ENCODE results near the gene SND1. TPM values are rescaled to one million over a fixed set of nuclear protein-coding genes. Genes with fewer than 3 reads are reported as not detected.

SND1 gene
- total and polyA plus RNA-seq, 2 of the 4 experiments (the other 2 are of a cell fraction), result 154 to 294 TPM

DNA sequence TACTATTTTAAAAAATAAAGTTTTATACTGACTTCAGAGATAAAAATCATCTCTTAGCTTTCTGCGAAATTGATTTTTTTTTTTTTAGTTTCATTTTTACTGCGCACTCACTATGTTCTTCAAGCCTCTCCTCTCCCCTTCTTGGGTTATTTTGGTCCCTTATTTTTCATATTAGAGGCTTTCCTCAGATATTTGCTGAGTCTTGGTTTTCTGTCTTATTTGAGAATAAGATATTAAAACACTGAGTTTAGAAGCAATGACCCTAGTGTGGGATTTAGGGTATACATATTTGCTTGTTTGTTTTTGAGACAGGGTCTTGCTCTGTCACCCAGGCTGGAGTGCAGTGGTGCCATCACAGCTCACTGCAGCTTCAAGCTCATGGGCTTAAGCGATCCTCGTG is 59.9 kb downstream of the SND1 start:
- no peak overlapping the region for H2AFZ ChIP-seq (replicated peaks; ENCODE audit: low read length, poor library complexity)
- in situ Hi-C loops (cut with MboI; ENCODE audit: low sequenced_read_pairs) (loop anchor here (5.0 to 25.0 kb wide), 2 partner anchors 350 to 500 kb away; no protein-coding TSS in a partner anchor), dilution Hi-C loops (cut with HindIII; ENCODE audit: low sequenced_read_pairs, unreplicated experiment) (no loop called here), intact Hi-C loops (cut with micrococcal nuclease) (no loop called here)
- peaks cover 7% of the 10 kb centered on the region for H3K9me1 ChIP-seq (ENCODE audit: insufficient read depth, low read length)
- CTCF ChIA-PET, result interaction anchor here (0.5 to 1.3 kb wide), 4 partner anchors 297 to 497 kb away, joined by 3 to 4 read pairs (median 3); no protein-coding TSS in a partner anchor
- no peak for DNase-seq
- no peak overlapping the region for H4K5ac ChIP-seq (ENCODE audit: low read depth, low read length)
- TF ChIP-seq MAFK (IDR thresholded peaks at IDR 0.05; ENCODE audit: low read depth, low read length), result no peak
- TF ChIP-seq MAZ (IDR thresholded peaks at IDR 0.05; ENCODE audit: borderline replicate concordance, low read depth, low read length), result no peak
- TF ChIP-seq, protein P1, sequence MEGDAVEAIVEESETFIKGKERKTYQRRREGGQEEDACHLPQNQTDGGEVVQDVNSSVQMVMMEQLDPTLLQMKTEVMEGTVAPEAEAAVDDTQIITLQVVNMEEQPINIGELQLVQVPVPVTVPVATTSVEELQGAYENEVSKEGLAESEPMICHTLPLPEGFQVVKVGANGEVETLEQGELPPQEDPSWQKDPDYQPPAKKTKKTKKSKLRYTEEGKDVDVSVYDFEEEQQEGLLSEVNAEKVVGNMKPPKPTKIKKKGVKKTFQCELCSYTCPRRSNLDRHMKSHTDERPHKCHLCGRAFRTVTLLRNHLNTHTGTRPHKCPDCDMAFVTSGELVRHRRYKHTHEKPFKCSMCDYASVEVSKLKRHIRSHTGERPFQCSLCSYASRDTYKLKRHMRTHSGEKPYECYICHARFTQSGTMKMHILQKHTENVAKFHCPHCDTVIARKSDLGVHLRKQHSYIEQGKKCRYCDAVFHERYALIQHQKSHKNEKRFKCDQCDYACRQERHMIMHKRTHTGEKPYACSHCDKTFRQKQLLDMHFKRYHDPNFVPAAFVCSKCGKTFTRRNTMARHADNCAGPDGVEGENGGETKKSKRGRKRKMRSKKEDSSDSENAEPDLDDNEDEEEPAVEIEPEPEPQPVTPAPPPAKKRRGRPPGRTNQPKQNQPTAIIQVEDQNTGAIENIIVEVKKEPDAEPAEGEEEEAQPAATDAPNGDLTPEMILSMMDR (conservative IDR thresholded peaks at IDR 0.05; ENCODE audit: low read depth, low read length), result no peak
- H3K36me3 ChIP-seq (ENCODE audit: control insufficient read depth, insufficient read depth, low read length), result peaks cover 23% of the 10 kb centered on the region
- no peak for ATAC-seq (ENCODE audit: low read depth)
- no peak overlapping the region for H3K18ac ChIP-seq (ENCODE audit: low read depth, low read length)
- H4K91ac ChIP-seq (ENCODE audit: insufficient read depth, low read depth, low read length), result no peak overlapping the region
- H4K8ac ChIP-seq (ENCODE audit: low read depth in 2 of 2, low read length in 2 of 2), result no peak overlapping the region
- H2BK120ac ChIP-seq (ENCODE audit: low read depth, low read length), result no peak overlapping the region
- no peak overlapping the region for H2AK9ac ChIP-seq (replicated peaks; ENCODE audit: low read depth, low read length, poor library complexity)
- peaks cover 2% of the 10 kb centered on the region; the same call in 1 of the 2 replicates for H3K9me3 ChIP-seq (ENCODE audit: control insufficient read depth, insufficient read depth, low read length)
- no peak overlapping the region for H3K4me2 ChIP-seq (ENCODE audit: low read depth, low read length)
- no peak overlapping the region for H2AK5ac ChIP-seq (ENCODE audit: low read depth, low read length)
- H3K27ac ChIP-seq (ENCODE audit: insufficient read depth, low read length), result no peak overlapping the region
- no peak overlapping the region for H3K56ac ChIP-seq (ENCODE audit: extremely low read depth, insufficient read depth, low read length)
- no peaks in the 10 kb centered on the region for H3K27me3 ChIP-seq (ENCODE audit: control insufficient read depth, insufficient read depth, low read length)
- H2BK5ac ChIP-seq (ENCODE audit: low read depth, low read length, poor library complexity, severe bottlenecking), result no peak overlapping the region
- H4K20me1 ChIP-seq (ENCODE audit: insufficient read depth, low read length), result peaks cover 42% of the 10 kb centered on the region
- no peak overlapping the region for H2BK15ac ChIP-seq (ENCODE audit: low read depth, low read length)
- peaks cover 28 to 51% of the 10 kb centered on the region in 2 experiments; a peak in 3 of 4 replicates for H3K79me1 ChIP-seq (ENCODE audit: low read depth in 1 of 2, low read length in 2 of 2)
- no peak overlapping the region for H2BK20ac ChIP-seq (ENCODE audit: low read depth, low read length)
- H3K14ac ChIP-seq (replicated peaks; ENCODE audit: low read depth, low read length), result no peak overlapping the region
- no peak overlapping the region for H3K9ac ChIP-seq (ENCODE audit: low read depth, low read length)
- no CpG with 5 or more reads among the region's 4 CpGs for WGBS, 2 experiments (ENCODE audit: extremely low coverage in 2 of 2, insufficient read length in 1 of 2)
- H3K4ac ChIP-seq (ENCODE audit: low read depth, low read length), result no peak overlapping the region
- no peak overlapping the region for H3K23ac ChIP-seq (ENCODE audit: low read depth, low read length)
- H3K4me1 ChIP-seq (ENCODE audit: control insufficient read depth, insufficient read depth, low read length), result peaks cover 6% of the 10 kb centered on the region
- no TSS peak for BruUV-seq (replicated peaks)
- no peak overlapping the region for H3K4me3 ChIP-seq (ENCODE audit: insufficient read depth, low read depth, low read length)
- POLR2A ChIA-PET (ENCODE audit: unreplicated experiment), result no interaction called here
